HFFc6 (cell line): Measurements from ENCODE around the gene NSMCE1. TPM values are rescaled to one million over a fixed set of nuclear protein-coding genes. Genes with fewer than 3 reads are reported as not detected.
A peak's percentile ranks its signal among the peaks of the same experiment; 100 is the strongest.

Experiments used
- DNase-seq: peaks from one replicate; pipeline ENCODE4 v3.0.0-alpha.2; 2018
- H3K27ac Mint-ChIP-seq: 2 replicates; pipeline ENCODE4 v1.8.0; 2020; ENCODE audit warnings: mild to moderate bottlenecking, mixed read lengths
- H3K27me3 Mint-ChIP-seq: 2 replicates; pipeline ENCODE4 v1.8.0; 2021; ENCODE audit warnings: mild to moderate bottlenecking, moderate library complexity, mixed read lengths; ENCODE audit not compliant: insufficient read depth
- H3K36me3 Mint-ChIP-seq: 2 replicates; pipeline ENCODE4 v1.8.0; 2021; ENCODE audit warnings: low read depth, mixed read lengths
- H3K4me1 Mint-ChIP-seq: 2 replicates; pipeline ENCODE4 v1.8.0; 2020; ENCODE audit warnings: low read depth, mixed read lengths
- H3K4me3 Mint-ChIP-seq: 2 replicates; pipeline ENCODE4 v1.8.0; 2020; ENCODE audit warnings: mild to moderate bottlenecking, moderate library complexity, mixed read lengths
- H3K9me3 Mint-ChIP-seq: 2 replicates; pipeline ENCODE4 v1.8.0; 2020; ENCODE audit warnings: mild to moderate bottlenecking, mixed read lengths
- long read RNA-seq: library from polyadenylated mRNA; unstranded; transcript quantifications from one replicate; pipeline ENCODE4 v2.0.0, GENCODE V29; 2019
- total RNA-seq, 6 experiments: library from RNA; stranded (reverse); fragmentation: NEBNext Ultra II Directional; extraction: Animal tissue kit (Norgen Biotek cat#: 25700); gene quantifications; 2 replicates in 1 of 6; 3 replicates in 5 of 6; pipeline ENCODE4 v1.2.3, GENCODE V29; 2021
- TF ChIP-seq, protein P1 (sequence below): fragments of 200-600 bp; sonication (generic); IDR thresholded peaks from 2 replicates; pipeline ENCODE4 v1.5.0; 2021; ENCODE audit warnings: antibody characterized with exemption, mild to moderate bottlenecking

Gene NSMCE1
- total RNA-seq: 10 to 100 TPM; 63.6 to 71.3 (median 66.5) TPM
- long read RNA-seq, transcript NSMCE1-201 (8 exons, 1,067 nt): major isoform, 64 of 72 reads
- long read RNA-seq, partial matches to known transcripts: 1 of 72 reads
- long read RNA-seq, other reads (novel, unspliced or antisense): 7 of 72 reads

- DNase-seq: peak; percentile 93
- Mint-ChIP-seq H3K27me3 (no peaks in the 10 kb centered on the region), H3K36me3 (peaks cover 11% of the 10 kb centered on the region), H3K9me3 (no peaks in the 10 kb centered on the region; the same call in 1 of the 2 replicates), H3K4me1 (peaks cover 45% of the 10 kb centered on the region), H3K4me3 (peak within 1 kb of the TSS; percentile 93), H3K27ac (peak within 1 kb of the TSS; percentile 95)
- TF ChIP-seq, protein P1, sequence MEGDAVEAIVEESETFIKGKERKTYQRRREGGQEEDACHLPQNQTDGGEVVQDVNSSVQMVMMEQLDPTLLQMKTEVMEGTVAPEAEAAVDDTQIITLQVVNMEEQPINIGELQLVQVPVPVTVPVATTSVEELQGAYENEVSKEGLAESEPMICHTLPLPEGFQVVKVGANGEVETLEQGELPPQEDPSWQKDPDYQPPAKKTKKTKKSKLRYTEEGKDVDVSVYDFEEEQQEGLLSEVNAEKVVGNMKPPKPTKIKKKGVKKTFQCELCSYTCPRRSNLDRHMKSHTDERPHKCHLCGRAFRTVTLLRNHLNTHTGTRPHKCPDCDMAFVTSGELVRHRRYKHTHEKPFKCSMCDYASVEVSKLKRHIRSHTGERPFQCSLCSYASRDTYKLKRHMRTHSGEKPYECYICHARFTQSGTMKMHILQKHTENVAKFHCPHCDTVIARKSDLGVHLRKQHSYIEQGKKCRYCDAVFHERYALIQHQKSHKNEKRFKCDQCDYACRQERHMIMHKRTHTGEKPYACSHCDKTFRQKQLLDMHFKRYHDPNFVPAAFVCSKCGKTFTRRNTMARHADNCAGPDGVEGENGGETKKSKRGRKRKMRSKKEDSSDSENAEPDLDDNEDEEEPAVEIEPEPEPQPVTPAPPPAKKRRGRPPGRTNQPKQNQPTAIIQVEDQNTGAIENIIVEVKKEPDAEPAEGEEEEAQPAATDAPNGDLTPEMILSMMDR: peak; percentile 47
These were observed at the start of gene NSMCE1 for GRCh38 chr16:27268376-27269299. Gene NSMCE1 (minus strand): TSS chr16:27268772. CDS start chr16:27257570, 11,202 bp downstream.

DNA sequence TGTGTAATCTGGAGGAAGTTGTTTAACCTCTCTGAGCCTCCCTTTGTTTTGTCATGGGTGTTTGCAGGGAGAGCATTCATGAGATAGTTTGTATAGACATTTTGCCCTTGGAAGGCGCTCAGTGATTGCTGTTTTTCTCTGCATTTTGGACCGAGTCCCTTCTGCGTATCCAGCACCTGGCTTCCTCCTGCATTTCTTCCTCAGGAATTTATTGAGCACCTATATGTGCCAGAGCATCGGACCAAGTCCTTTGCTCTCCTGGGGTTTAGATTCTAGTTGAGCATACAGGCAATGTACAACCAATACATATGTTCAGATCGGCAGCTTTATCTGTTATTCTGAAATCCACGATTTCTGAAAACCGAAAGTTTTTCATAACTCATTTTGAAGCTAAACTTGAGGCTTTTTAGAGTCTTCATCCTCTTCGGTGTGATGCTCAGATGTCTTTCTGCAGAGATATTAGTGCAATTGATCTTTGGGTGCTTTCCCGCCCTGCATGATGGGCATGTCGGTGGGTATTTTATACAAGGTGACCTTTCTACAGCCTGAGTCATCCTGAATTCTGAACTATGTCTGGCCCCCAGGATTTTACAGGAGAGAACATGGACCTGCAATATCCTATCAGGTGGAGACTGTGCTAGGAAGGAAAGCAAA is 49.3 kb upstream of the NSMCE1 start:
- Mint-ChIP-seq H3K27me3 (no peaks in the 10 kb centered on the region; the same call in 1 of the 2 replicates), H3K27ac (peak overlapping the region; percentile 49), H3K4me1 (peaks cover 90% of the 10 kb centered on the region), H3K9me3 (no peaks in the 10 kb centered on the region), H3K36me3 (peaks cover 21% of the 10 kb centered on the region), H3K4me3 (no peak overlapping the region; the same call in 1 of the 2 replicates)
- TF ChIP-seq, protein P1: no peak
- DNase-seq: no peak

DNA sequence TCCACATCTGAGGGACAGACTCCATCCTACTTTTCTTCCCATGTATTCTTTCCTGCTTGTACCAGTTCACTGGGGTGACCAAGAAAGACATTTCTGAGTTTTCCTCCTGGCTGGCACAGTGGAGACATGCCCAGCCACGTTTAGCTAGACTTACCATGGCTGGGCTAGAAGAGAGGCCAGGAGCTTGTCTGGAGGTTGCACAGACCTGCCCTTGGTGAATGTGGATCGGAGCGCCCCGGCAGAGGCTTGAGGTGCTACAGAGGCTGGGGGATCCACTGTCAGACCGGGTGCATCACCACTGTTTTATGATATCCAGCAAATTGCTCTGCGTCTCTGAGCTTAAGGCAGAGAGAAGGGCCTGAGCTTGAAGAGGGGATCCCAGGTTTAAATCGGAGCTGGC is 48.7 kb upstream of the NSMCE1 start:
- Mint-ChIP-seq H3K4me3 (no peak overlapping the region), H3K27me3 (no peaks in the 10 kb centered on the region; the same call in 1 of the 2 replicates), H3K4me1 (peaks cover 90% of the 10 kb centered on the region), H3K36me3 (peaks cover 16% of the 10 kb centered on the region), H3K27ac (peak overlapping the region; percentile 49), H3K9me3 (no peaks in the 10 kb centered on the region)
- DNase-seq: no peak
- TF ChIP-seq, protein P1: no peak

- TF ChIP-seq, protein P1: no peak
- peaks cover 88% of the 10 kb centered on the region for H3K4me1 Mint-ChIP-seq
- H3K9me3 Mint-ChIP-seq: no peaks in the 10 kb centered on the region
- peak overlapping the region; percentile 93 for H3K4me3 Mint-ChIP-seq
- peak overlapping the region; percentile 77 for H3K27ac Mint-ChIP-seq
- no peak for DNase-seq
- peaks cover 13% of the 10 kb centered on the region for H3K36me3 Mint-ChIP-seq
- no peaks in the 10 kb centered on the region; the same call in 1 of the 2 replicates for H3K27me3 Mint-ChIP-seq
These were observed 47.6 kb upstream of the NSMCE1 start for GRCh38 chr16:27316038-27316680.
